Activated effector memory CD4-positive, alpha-beta T cell treated with Interleukin-2 at 50 U/mL for 16 hours (primary cell): ENCODE results near the gene RBM42.

Experiments used
- DNase-seq: peaks from one replicate; pipeline ENCODE4 v3.0.0-alpha.2; 2020

The RBM42 gene

GRCh38 chr19:35655600-35655999, 26.8 kb downstream of the RBM42 start:
- DNase-seq: no peak

- no peak for DNase-seq
These were observed 27.9 kb downstream of the RBM42 start for GRCh38 chr19:35656700-35657099.

- DNase-seq: no peak
These were observed 29.3 kb downstream of the RBM42 start for GRCh38 chr19:35657904-35658700.

- DNase-seq: no peak
These were observed 33.1 kb downstream of the RBM42 start for GRCh38 chr19:35661995-35662340.

GRCh38 chr19:35663981-35664380, 35.1 kb downstream of the RBM42 start:
- no peak for DNase-seq

- DNase-seq: no peak
These were observed 36.3 kb downstream of the RBM42 start for GRCh38 chr19:35665157-35665556.

GRCh38 chr19:35665604-35666003, 36.8 kb downstream of the RBM42 start:
- DNase-seq: no peak

GRCh38 chr19:35666251-35666913, 37.5 kb downstream of the RBM42 start, which contains the start of gene UPK1A:
UPK1A (plus strand) TSS chr19:35666517; CDS start chr19:35666813, 296 bp downstream.
- no peak for DNase-seq

- DNase-seq: no peak
These were observed 40.7 kb downstream of the RBM42 start for GRCh38 chr19:35669566-35669965.

- DNase-seq: no peak
These were observed 41.1 kb downstream of the RBM42 start for GRCh38 chr19:35669974-35670373.

GRCh38 chr19:35670686-35671085, 41.9 kb downstream of the RBM42 start:
- DNase-seq: no peak

GRCh38 chr19:35671818-35672217, 43.0 kb downstream of the RBM42 start:
- DNase-seq: no peak

GRCh38 chr19:35673121-35673804, 44.4 kb downstream of the RBM42 start:
- peak; percentile 19 for DNase-seq

- no peak for DNase-seq
These were observed 46.8 kb downstream of the RBM42 start for GRCh38 chr19:35675589-35676140.
